ENCODE data around the gene TNKS2. TPM values are rescaled to one million over a fixed set of nuclear protein-coding genes. Genes with fewer than 3 reads are reported as not detected.

Gene TNKS2
- total and polyA plus RNA-seq, 3 donors from 2014 or later = 23.4 to 36.1 (median 31.3) TPM

GRCh38 chr10:91829268-91829667, 31.0 kb downstream of the TNKS2 start:
- intact Hi-C loops (cut with DNase I; ENCODE audit: low total_unique reads) = no loop called here
- Histone ChIP-seq H3K4me3 (no peak overlapping the region), H3K27ac (no peak overlapping the region), H3K27me3 (no peaks in the 10 kb centered on the region), H3K9me3 (no peaks in the 10 kb centered on the region), H3K4me1 (no peaks in the 10 kb centered on the region), H3K36me3 (ENCODE audit: low read depth, missing control alignments) (no peaks in the 10 kb centered on the region)
- no peak for TF ChIP-seq POLR2A (IDR thresholded peaks at IDR 0.05)
- TF ChIP-seq, protein P1, sequence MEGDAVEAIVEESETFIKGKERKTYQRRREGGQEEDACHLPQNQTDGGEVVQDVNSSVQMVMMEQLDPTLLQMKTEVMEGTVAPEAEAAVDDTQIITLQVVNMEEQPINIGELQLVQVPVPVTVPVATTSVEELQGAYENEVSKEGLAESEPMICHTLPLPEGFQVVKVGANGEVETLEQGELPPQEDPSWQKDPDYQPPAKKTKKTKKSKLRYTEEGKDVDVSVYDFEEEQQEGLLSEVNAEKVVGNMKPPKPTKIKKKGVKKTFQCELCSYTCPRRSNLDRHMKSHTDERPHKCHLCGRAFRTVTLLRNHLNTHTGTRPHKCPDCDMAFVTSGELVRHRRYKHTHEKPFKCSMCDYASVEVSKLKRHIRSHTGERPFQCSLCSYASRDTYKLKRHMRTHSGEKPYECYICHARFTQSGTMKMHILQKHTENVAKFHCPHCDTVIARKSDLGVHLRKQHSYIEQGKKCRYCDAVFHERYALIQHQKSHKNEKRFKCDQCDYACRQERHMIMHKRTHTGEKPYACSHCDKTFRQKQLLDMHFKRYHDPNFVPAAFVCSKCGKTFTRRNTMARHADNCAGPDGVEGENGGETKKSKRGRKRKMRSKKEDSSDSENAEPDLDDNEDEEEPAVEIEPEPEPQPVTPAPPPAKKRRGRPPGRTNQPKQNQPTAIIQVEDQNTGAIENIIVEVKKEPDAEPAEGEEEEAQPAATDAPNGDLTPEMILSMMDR (IDR thresholded peaks at IDR 0.05) = no peak
- 80 to 90% methylated on average over 2 of the region's 2 CpGs for WGBS, 2 donors
- DNase-seq = no peak

GRCh38 chr10:91838199-91838598, 40.0 kb downstream of the TNKS2 start:
- no peaks in the 10 kb centered on the region for H3K9me3 ChIP-seq
- no peaks in the 10 kb centered on the region for H3K27me3 ChIP-seq
- 79 to 92% methylated on average over 3 of the region's 3 CpGs for WGBS, 2 donors
- H3K4me3 ChIP-seq = no peak overlapping the region
- H3K36me3 ChIP-seq (ENCODE audit: low read depth, missing control alignments) = no peaks in the 10 kb centered on the region
- no peaks in the 10 kb centered on the region for H3K4me1 ChIP-seq
- intact Hi-C loops (cut with DNase I; ENCODE audit: low total_unique reads) = no loop called here
- DNase-seq = no peak
- H3K27ac ChIP-seq = no peak overlapping the region
- TF ChIP-seq, protein P1 (IDR thresholded peaks at IDR 0.05) = no peak
- no peak for TF ChIP-seq POLR2A (IDR thresholded peaks at IDR 0.05)

- H3K27ac ChIP-seq = no peak overlapping the region
- H3K27me3 ChIP-seq = no peaks in the 10 kb centered on the region
- H3K9me3 ChIP-seq = no peaks in the 10 kb centered on the region
- no peaks in the 10 kb centered on the region for H3K4me1 ChIP-seq
- no peak overlapping the region for H3K4me3 ChIP-seq
- TF ChIP-seq, protein P1 (IDR thresholded peaks at IDR 0.05) = no peak
- TF ChIP-seq POLR2A (IDR thresholded peaks at IDR 0.05) = no peak
- intact Hi-C loops (cut with DNase I; ENCODE audit: low total_unique reads) = no loop called here
- H3K36me3 ChIP-seq (ENCODE audit: low read depth, missing control alignments) = no peaks in the 10 kb centered on the region
- no peak for DNase-seq
Observed at GRCh38 chr10:91843083-91843482, 44.9 kb downstream of the TNKS2 start.

GRCh38 chr10:91856637-91857036, 58.4 kb downstream of the TNKS2 start:
- intact Hi-C loops (cut with DNase I; ENCODE audit: low total_unique reads) = no loop called here
- no peak for DNase-seq
- WGBS, 2 donors = 82 to 84% methylated on average over 6 of the region's 6 CpGs
- Histone ChIP-seq H3K4me3 (no peak overlapping the region), H3K27me3 (no peaks in the 10 kb centered on the region), H3K36me3 (ENCODE audit: low read depth, missing control alignments) (no peaks in the 10 kb centered on the region), H3K9me3 (no peaks in the 10 kb centered on the region), H3K27ac (no peak overlapping the region), H3K4me1 (no peaks in the 10 kb centered on the region)
- TF ChIP-seq POLR2A (IDR thresholded peaks at IDR 0.05) = no peak
- TF ChIP-seq, protein P1 (IDR thresholded peaks at IDR 0.05) = no peak

- H3K9me3 ChIP-seq = no peaks in the 10 kb centered on the region
- DNase-seq = no peak
- WGBS, 2 donors = 50 to 68% methylated on average over 1 of the region's 1 CpG
- H3K27ac ChIP-seq = no peak overlapping the region
- TF ChIP-seq, protein P1 (IDR thresholded peaks at IDR 0.05) = no peak
- no peak for TF ChIP-seq POLR2A (IDR thresholded peaks at IDR 0.05)
- no peaks in the 10 kb centered on the region for H3K36me3 ChIP-seq (ENCODE audit: low read depth, missing control alignments)
- H3K27me3 ChIP-seq = no peaks in the 10 kb centered on the region
- intact Hi-C loops (cut with DNase I; ENCODE audit: low total_unique reads) = no loop called here
- no peaks in the 10 kb centered on the region for H3K4me1 ChIP-seq
- no peak overlapping the region for H3K4me3 ChIP-seq
Observed at GRCh38 chr10:91860885-91861284, 62.7 kb downstream of the TNKS2 start.
